Measurements from ENCODE around the gene HDAC2.
A peak's percentile ranks its signal among the peaks of the same experiment; 100 is the strongest.
"Not testable (repeated sequence)": the region's sequence is repeated elsewhere in the genome, so short reads cannot be mapped to it uniquely, and the experiment has no call there.

Gene HDAC2

DNA sequence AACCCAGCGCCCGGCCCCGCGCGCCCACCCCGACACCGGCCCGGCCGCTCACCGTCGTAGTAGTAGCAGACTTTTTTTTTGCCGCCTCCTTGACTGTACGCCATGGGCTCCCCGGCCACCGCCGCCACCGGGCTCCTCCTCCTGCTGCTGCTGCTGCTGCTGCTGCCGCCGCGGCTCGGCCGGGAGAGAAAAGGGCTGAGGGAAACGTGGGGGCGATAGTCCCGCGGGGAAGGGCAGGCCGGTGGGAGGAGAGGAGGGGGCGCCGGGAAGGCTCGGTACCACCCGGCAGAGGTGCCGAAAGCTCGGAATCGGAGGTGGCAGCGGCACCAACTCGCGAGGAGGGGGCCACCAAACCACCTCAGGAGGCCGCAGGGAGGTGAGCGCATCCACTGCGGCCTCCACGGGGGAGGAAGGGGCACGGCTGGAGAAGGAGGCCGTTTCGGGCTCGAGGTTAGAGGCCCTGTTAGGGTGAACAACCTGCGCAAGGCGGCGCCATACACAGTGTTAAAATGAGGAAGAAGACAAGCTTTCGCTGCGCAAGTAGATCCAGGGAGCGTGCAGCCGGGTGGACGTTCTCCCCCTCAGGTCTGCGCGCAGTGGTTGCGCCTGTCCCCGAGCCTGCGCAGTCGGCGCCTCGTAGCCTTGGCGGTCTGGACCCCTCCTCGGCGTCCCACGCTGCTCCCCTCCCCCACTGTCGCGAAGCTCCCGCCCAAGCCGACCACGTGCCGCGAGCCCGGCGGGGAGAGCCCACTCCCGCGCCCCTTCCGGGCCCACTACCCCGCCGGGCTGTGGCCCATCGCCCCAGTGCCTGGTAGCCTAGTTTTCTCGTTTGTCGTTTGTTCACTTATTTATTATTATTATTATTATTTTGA is at the start of gene HDAC2:
HDAC2 (minus strand) TSS at position 344 of the 872 bp plus-strand sequence; CDS start at position 104, 240 bp downstream.
- peak; percentile 84 for DNase-seq (ENCODE audit: extremely low spot score, insufficient read length, low read depth)
- peak; percentile 83 for FAIRE-seq

DNA sequence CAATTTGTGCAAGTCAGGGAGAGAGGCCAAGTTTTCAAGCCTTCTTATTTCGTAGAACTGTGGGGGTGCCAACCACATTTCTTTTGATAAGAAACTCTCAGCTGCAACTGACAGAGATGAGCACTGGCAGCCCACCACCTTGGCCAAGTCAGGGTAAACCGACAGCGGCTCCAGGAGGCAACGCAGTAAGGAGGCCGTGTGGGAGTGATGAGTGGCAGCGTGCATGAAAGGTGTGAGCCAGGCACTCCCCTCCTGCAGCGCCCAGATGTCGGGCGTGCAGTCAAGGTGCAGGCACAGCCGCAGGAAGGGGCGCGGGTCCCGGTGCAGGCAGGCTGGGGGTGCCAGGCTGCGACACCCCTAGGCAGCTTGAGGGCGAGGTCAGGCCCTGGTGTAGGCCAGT is 49.2 kb upstream of the HDAC2 start:
- DNase-seq (ENCODE audit: extremely low spot score, insufficient read length, low read depth) (no peak), FAIRE-seq (no peak)

DNA sequence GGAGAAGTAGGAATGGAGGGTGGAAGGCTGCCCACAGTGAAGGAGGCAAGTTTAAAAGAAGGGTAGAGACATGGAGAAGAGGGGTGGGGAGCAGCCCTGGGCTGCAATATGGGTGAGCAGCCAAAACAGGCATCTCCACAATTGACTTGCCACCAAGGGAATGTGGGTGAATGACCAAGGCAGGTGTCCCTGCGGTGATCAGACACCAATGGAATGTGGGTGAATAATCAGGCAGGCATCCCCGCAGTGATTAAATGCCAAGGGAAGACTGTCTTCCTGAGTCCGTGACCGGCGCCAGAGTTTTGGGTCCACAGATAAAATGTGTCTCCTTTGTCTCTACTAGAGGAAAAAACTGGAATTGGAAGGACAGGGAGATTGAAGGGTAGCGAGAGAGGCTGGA is 46.2 kb upstream of the HDAC2 start:
- DNase-seq (ENCODE audit: extremely low spot score, insufficient read length, low read depth); FAIRE-seq: not testable (repeated sequence)

DNA sequence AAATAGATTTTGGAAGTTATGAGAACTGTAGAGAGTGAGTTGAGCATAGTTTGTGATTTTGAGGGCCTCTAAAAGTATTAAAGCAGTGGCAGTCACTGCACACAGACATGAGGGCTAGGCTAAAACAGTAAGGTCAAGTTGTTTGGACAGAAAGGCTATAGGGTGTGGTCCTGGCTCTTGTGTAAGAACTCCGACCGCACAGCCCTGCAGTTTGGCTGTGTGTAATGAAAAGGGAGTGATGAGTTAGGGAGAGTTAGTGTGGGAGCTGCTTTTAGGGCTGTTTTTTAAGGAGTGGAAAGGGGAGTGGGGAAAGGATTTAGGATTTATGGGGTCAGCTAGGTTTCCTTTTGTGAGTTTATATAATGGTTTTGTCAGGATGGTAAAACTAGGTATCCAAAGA is 43.2 kb upstream of the HDAC2 start:
- not testable (repeated sequence) for DNase-seq (ENCODE audit: extremely low spot score, insufficient read length, low read depth); FAIRE-seq

DNA sequence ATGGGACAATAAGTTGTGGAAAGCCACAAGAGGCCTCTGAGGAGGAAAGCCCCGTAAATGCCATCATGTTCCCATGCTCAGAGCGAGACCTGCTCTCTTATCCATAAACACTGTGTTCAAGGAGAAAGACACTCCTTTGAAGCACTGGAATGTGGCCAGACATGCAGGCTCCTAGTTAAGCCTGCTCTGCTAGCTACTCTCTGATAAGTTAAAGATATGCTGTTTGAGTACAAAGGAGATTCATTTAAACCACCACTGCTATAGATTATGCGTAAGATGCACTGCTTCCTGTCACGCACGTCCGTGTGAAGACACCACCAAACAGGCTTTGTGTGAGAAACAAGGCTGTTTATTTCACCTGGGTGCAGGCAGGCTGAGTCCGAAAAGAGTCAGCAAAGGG is 40.5 kb upstream of the HDAC2 start:
- not testable (repeated sequence) for DNase-seq (ENCODE audit: extremely low spot score, insufficient read length, low read depth); FAIRE-seq

DNA sequence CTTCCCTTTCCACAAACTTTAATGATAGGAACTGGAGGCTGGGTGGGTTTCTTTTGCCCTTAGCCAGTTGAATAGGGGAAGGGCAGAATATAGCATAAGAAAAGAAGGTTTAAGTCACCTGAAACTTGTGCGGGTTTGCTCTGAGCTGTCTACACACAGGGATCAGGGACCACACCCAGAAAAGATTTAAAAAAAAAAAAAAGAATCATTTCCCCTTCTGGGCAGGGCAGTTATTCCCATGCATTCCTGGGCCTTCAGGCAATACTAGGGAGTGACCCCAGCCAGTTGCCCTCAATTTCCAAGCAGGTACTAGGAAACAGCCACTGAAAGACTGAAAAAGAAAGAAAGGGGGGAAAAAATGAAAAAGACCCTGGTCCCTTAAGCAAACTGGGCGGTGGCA is 39.6 kb upstream of the HDAC2 start:
- no peak for FAIRE-seq
- no peak for DNase-seq (ENCODE audit: extremely low spot score, insufficient read length, low read depth)

DNA sequence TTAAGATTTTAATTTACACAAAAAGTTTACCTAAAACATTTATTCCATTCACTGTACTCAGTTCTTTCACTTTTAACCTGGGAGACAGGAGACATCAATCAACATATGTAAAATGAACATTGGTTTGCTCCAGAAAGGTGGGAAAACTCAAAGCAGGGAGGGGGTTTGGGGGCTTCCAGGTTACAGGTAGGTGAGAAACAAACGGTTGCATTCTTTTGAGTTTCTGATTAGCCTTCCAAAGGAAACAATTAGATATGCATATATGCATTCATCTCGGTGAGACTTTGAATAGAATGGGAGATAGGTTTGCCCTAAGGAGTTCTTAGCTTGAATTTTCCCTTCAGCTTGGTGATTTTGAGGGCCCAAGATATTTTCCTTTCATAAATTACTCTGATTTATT is 38.2 kb upstream of the HDAC2 start:
- FAIRE-seq (no peak), DNase-seq (ENCODE audit: extremely low spot score, insufficient read length, low read depth) (no peak)

DNA sequence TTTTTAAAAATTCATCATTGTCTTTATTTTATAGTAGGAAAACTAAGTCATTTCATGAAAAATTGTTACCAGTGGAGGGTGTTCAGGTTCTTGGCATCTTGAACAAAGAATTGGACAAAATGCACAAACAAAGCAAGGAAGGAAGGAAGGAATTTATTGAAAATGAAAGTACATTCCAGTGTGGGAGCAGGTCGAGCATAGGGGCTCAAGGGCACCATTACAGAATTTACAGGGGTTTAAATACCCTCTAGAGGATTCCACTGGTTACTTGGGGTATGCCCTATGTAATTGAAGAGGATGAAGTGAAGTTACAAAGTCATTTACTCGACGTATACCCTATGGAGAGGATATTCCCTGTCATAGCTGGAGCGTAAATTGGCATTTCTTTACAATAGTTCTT is 37.4 kb upstream of the HDAC2 start:
- FAIRE-seq (no peak), DNase-seq (ENCODE audit: extremely low spot score, insufficient read length, low read depth) (no peak)

DNA sequence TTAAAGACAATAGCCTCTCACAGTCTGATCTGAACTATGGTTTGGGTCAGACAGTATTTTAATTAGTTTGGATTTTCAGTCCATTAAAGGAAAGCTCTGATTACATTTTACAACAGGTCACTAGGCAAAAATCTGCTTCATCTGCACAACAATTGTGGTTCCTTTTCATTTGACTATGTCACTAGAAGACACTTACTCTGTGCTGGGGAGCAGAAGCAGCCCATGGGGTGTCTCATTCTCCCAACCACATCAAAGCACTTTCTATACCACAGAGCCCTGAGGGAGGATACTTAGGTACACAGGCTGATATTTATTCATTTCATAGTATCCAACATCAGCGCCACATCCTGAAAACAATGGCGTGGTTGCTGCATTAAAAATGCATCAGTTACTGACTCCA is 36.6 kb upstream of the HDAC2 start:
- no peak for FAIRE-seq

DNA sequence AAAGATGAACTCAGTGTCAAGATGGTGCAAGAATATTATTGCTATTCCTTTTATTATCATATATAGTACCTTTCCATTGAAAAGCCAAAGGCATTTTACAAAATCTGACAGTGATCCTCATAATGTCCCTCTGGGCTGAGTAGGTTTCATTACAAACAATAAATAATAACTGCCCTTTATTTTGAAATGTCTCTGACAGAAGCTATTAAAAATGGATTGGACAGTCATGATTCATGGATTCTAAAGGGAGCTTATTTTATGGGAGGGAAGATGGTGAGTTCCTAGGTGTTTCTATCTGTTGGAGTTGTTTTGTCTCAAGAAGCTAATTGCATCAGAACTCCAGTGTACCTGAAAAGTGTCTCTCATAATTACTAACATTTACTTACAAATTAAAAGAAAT is 30.4 kb upstream of the HDAC2 start:
- DNase-seq (ENCODE audit: extremely low spot score, insufficient read length, low read depth) = no peak
- FAIRE-seq = no peak

More for the DNA sequence above, 36.6 kb upstream of the HDAC2 start:
- no peak for DNase-seq (ENCODE audit: extremely low spot score, insufficient read length, low read depth)

DNA sequence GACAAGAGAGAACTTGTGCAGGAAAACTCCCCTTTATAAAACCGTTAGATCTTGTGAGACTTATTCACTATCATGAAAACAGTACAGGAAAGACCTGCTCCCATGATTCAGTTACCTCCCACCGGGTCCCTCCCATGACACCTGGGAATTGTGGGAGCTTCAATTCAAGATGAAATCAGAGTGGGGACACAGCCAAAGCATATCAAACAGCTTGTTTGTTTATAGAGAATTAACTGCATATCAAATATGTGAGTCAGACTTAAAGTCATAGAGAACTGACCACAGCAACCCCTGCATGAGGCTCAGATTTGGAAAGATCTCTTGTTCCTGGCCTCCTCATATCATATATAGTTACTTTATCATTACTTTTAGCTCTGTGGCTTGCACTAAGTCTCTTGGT is 29.1 kb upstream of the HDAC2 start:
- DNase-seq (ENCODE audit: extremely low spot score, insufficient read length, low read depth) (no peak), FAIRE-seq (no peak)

DNA sequence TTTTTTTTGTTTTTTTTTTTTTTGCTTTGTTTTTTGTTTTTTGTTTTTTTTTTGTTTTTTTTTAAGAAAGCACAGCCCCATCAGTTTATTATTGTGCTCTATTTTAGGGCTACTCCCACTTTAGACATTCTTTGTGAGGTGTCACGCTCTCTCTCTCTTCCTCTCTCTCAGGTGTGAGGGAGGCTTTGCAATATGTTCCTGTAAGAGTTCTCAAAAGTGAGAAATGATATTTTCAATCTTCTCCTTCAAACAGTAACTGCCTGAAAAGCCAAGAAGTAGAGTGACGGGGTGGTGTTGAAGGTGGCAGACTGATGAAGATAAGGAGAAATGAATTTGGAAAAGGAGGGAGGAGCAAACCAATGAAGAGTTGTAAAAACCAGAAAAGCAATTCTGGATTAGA is 28.3 kb upstream of the HDAC2 start:
- no peak for DNase-seq (ENCODE audit: extremely low spot score, insufficient read length, low read depth)
- no peak for FAIRE-seq

DNA sequence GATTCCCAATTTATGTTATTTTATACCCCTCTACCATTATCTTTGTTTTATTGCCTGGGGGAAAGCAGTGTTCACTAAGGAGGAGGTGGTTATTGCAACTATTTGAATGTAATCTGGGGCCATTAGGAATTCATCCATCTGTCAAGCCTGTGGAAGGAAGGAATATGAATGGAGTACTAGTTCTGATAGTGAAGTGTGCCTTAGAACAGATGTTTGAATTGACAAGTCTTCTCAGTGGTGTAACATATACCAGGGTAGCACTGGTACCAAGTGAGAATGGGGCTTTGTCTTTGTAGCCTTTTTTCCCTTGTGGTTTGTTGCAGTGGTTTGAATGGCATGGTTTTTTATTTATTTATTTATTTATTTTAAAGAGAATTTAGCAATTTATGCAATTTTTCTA is 27.9 kb upstream of the HDAC2 start:
- DNase-seq (ENCODE audit: extremely low spot score, insufficient read length, low read depth) (no peak), FAIRE-seq (no peak)

DNA sequence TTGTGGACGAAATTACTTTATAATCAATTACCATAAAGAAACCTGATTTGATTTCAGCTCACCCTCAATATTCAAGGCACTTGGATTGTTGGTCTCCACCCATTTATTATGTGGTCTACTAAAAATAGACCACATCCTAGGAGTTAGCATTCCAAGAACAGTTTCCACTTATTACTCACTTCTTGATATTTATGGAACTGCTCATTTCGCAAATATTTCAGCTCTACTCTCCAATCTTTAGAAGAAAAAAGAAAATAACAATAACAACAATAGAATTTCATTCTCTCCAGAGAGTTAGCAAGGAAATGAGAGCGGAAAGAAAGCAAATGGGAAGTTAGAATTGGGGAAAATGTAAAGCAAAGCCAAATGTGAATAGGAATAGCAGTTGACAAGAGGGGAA is 26.2 kb upstream of the HDAC2 start:
- no peak for FAIRE-seq
- DNase-seq (ENCODE audit: extremely low spot score, insufficient read length, low read depth) = no peak

DNA sequence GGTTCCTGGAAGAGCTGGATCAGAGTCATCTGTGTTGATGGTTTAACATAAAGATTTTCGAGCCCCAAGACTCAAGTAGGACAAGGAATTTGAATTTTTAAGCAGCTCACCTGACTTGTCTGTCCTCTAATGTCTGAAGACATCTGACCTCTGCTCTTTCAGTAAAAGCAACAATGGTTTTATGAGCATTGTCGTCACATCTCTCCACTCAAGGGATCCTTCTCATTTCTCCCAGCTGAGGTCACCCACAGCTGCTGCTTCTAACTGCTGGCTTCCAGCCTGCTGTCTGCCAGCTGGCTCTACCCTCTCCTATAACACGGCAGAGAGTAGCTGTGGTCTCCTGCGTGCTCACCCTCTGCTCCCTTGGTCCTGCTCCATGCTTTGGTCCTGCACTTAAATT is 24.7 kb upstream of the HDAC2 start:
- FAIRE-seq = no peak
- DNase-seq (ENCODE audit: extremely low spot score, insufficient read length, low read depth) = no peak

DNA sequence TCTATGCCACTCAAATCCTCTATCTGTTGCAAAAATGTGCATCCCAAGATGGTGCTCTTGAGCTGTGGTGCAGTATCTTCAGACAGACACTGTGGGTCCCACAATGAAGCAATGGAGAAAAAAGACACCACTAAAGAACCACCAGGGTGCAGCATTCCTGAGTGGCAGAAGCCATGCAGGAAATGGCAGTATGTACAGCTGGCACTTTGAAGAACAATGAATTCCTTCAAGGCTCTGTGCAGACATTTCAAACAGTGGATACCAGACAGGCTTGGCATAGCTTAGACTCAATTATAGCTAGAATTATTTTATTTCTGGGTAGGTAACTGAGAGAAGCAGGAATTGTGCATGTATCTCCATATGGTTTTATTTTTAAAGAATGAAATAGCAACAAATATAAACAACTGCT is 24.0 kb upstream of the HDAC2 start:
- DNase-seq (ENCODE audit: extremely low spot score, insufficient read length, low read depth) = no peak
- peak; percentile 36 for FAIRE-seq

DNA sequence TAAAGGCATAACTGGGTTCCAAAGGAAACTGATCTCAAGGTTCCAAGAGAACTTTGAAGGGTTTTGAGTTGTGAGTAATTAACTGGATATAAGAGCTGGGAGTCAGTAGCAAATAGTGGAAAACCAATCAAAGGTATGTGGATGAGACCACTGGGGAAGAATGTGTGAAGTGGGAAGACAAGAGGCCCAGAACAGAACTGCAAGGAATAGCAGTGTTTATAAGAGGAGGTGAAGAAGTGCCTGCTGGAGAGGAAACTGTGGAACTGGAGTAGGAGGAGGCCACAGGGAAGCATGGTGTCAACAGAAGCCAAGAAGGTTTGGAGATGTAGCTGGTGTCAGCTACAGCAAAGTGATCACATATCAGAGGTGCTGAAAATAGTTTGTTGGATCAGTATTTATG is 18.7 kb upstream of the HDAC2 start:
- FAIRE-seq (no peak), DNase-seq (ENCODE audit: extremely low spot score, insufficient read length, low read depth) (no peak)

DNA sequence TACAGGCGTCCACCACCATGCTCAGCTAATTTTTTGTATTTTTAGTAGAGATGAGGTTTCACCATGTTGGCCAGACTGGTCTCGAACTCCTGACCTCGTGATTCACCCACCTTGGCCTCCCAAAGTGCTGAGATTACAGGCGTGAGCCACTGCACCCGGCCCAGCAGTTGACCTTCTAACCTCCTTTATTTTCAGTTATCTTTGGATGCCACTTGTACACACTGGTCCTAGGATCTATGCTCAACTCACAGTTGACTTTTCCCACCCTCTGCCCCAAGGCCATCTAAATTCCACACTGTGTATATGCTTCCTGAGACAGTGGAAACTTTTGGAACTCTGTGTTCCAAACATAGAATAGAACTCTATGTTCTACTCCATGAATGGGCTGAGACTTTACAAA is 11.7 kb upstream of the HDAC2 start:
- not testable (repeated sequence) for FAIRE-seq

DNA sequence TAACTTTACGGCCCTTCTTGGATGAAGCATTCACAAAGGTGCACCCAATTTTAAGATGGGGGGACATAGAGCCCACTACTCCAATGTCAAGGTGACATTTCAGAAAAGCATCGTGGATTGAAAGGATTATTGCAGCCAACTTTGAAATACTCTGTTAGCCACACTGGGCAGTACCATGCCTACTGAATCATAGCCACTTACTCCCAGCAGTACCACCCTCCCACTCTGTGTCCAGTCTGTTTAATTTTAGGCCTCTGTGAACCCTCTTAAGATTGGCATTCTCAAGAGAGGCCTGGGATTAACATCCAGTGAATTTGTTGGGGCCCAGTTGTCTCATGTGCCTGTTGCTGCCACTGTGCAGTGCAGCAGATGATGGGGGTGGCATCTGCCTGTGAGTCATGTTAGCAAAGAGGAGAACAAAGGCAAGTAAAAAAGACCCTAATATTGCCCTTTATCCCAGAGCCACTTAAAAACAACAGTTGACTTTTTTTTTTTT is 11.2 kb upstream of the HDAC2 start:
- no peak for DNase-seq (ENCODE audit: extremely low spot score, insufficient read length, low read depth)
- no peak for FAIRE-seq

More for the DNA sequence above, 11.7 kb upstream of the HDAC2 start:
- not testable (repeated sequence) for DNase-seq (ENCODE audit: extremely low spot score, insufficient read length, low read depth)

DNA sequence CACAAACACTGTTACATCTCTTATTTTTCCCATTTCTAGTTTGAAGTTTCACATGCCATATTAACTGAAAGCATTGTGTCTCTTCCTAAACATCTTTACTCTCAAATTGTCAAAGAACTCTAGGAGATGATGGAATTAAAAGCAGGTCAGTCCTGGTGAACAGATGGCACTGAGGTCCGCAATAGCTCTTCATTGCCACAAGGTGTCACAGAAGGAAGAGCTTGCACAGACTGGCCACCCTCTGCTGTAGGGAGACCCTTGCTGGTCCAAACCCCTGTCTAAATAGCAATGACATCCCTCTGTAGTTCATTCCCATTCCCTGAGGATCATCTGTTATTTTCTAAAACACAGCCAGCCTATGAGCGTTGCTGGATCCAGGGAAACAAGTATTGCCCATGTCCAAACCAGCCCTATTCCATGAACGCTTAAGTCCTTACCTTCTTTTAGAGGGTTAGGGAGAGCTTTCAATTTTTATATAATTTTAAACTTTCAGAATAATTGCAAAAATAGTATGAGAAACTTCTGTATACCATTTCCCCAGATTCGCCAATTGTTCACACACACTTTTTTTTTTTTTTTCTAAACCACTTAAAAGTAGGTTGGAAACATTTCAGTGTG is 10.1 kb upstream of the HDAC2 start:
- no peak for DNase-seq (ENCODE audit: extremely low spot score, insufficient read length, low read depth)

DNA sequence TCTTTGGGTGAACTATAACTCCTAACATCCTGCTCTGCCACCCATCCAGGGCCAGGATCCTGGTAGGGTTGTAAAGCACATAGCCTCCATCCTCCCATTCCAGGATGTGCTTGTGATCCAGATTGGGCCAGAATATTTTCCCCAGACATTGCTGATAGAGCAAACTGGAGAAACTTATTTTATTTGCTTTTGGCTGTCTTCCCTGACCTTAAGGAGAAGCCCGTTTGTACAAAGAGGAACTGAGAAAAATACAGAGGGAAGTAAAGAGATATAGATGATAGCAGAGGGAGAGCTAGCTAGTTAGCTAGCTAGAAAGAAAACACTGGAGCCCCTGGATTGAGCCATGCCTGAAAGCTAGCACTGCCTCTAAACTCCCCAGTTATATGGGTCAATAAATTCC is 9.0 kb upstream of the HDAC2 start:
- no peak for DNase-seq (ENCODE audit: extremely low spot score, insufficient read length, low read depth)
- no peak for FAIRE-seq

More for the DNA sequence above, 10.1 kb upstream of the HDAC2 start:
- FAIRE-seq = peak; percentile 36
